Keratinocyte (primary cell): ENCODE data around the gene PITPNM3. TPM values are rescaled to one million over a fixed set of nuclear protein-coding genes. Genes with fewer than 3 reads are reported as not detected.

Experiments used
- DNase-seq: peaks from one replicate; pipeline ENCODE4 v3.0.0-alpha.2; 2011; ENCODE audit warnings: low read depth, missing footprints, low spot score
- FAIRE-seq: peaks from 2 replicates; lab custom pipeline; 2011; peaks lifted over from hg19 to GRCh38; lab: Jason Lieb, UNC
- H2AFZ ChIP-seq: 2 replicates; pipeline ENCODE4 v1.6.0; 2012; ENCODE audit warnings: low read length, control low read depth, inconsistent platforms; ENCODE audit not compliant: control insufficient read depth
- H3K27ac ChIP-seq: 2 replicates; pipeline ENCODE4 v1.5.1; 2011; ENCODE audit warnings: low read length; ENCODE audit not compliant: control insufficient read depth, insufficient read depth
- H3K27me3 ChIP-seq: 3 replicates; pipeline ENCODE4 v1.6.0; 2011; ENCODE audit warnings: low read length; ENCODE audit not compliant: control insufficient read depth, insufficient read depth; ENCODE audit errors: extremely low read depth
- H3K36me3 ChIP-seq, 2 experiments: 2 replicates in 1 of 2; 3 replicates in 1 of 2; pipeline ENCODE4 v1.5.1; 2011; ENCODE audit warnings: low read length in 2 of 2, mild to moderate bottlenecking in 1 of 2; ENCODE audit not compliant: control insufficient read depth in 2 of 2, insufficient read depth in 2 of 2; ENCODE audit errors: extremely low read depth in 1 of 2
- H3K4me1 ChIP-seq: 3 replicates; pipeline ENCODE4 v1.5.1; 2011; ENCODE audit warnings: low read length; ENCODE audit not compliant: control insufficient read depth, insufficient read depth; ENCODE audit errors: extremely low read depth
- H3K4me2 ChIP-seq: 3 replicates; pipeline ENCODE4 v1.6.0; 2011; ENCODE audit warnings: low read depth, low read length; ENCODE audit not compliant: control insufficient read depth, insufficient read depth; ENCODE audit errors: extremely low read depth
- H3K4me3 ChIP-seq, 3 experiments: fragments of 200-600 bp in 1 of 3; sonication (generic) in 1 of 3; 2 replicates in 2 of 3; 3 replicates in 1 of 3; pipeline ENCODE4 v1.5.1; 2011 to 2016; ENCODE audit warnings: low read length in 3 of 3, mild to moderate bottlenecking in 3 of 3, control low read depth in 2 of 3, inconsistent platforms in 1 of 3, low read depth in 1 of 3, mixed read lengths in 1 of 3, mixed run types in 1 of 3, moderate library complexity in 1 of 3; ENCODE audit not compliant: control insufficient read depth in 2 of 3, insufficient read depth in 2 of 3; ENCODE audit errors: extremely low read depth in 1 of 3
- H3K79me2 ChIP-seq: 2 replicates; pipeline ENCODE4 v1.6.0; 2012; ENCODE audit warnings: low read length; ENCODE audit not compliant: control insufficient read depth, insufficient read depth
- H3K9ac ChIP-seq: 3 replicates; pipeline ENCODE4 v1.6.0; 2011; ENCODE audit warnings: low read length; ENCODE audit not compliant: control insufficient read depth, insufficient read depth; ENCODE audit errors: extremely low read depth
- H3K9me1 ChIP-seq: 3 replicates; pipeline ENCODE4 v1.6.0; 2011; ENCODE audit warnings: low read length; ENCODE audit not compliant: control insufficient read depth, insufficient read depth; ENCODE audit errors: extremely low read depth
- H3K9me3 ChIP-seq: 2 replicates; pipeline ENCODE4 v1.5.1; 2012; ENCODE audit warnings: low read depth, low read length; ENCODE audit not compliant: control insufficient read depth
- H4K20me1 ChIP-seq: 3 replicates; pipeline ENCODE4 v1.6.0; 2011; ENCODE audit warnings: low read length; ENCODE audit not compliant: control insufficient read depth, insufficient read depth; ENCODE audit errors: extremely low read depth
- EZH2 ChIP-seq: IDR thresholded peaks from one replicate; pipeline ENCODE4 v1.6.1; 2012; ENCODE audit warnings: inconsistent platforms, mild to moderate bottlenecking, low read length, moderate library complexity
- dilution Hi-C: fragments of 300-500 bp; cut with MboI; formaldehyde crosslinking; loops from one replicate; pipeline ENCODE4 v1.7.0; 2020; ENCODE audit warnings: low sequenced_read_pairs; ENCODE audit not compliant: extremely low pct_ligation_motif_present
- polyA plus RNA-seq, 5 experiments: library from polyadenylated mRNA; depleted of rRNA in 3 of 5; stranded (reverse) in 3 of 5; stranded (forward) in 1 of 5; unstranded in 1 of 5; fragments of >200 nt; gene quantifications; 1 replicate in 1 of 5; 2 replicates in 3 of 5; 3 replicates in 1 of 5; pipeline versions ENCODE4 v1.2.1 to v1.2.3, GENCODE V29; 2011 to 2012; ENCODE audit warnings: missing spikeins in 2 of 5, low read depth in 1 of 5, low replicate concordance in 1 of 5
- TF ChIP-seq, protein P1 (sequence below), 3 experiments: IDR thresholded peaks in 1 of 3; conservative IDR thresholded peaks in 1 of 3; optimal IDR thresholded peaks in 1 of 3; 2 replicates in 2 of 3; 3 replicates in 1 of 3; pipeline versions ENCODE3 to v1.5.1; 2011; ENCODE audit warnings: low read length in 3 of 3, mild to moderate bottlenecking in 3 of 3, moderate library complexity in 2 of 3, control low read depth in 1 of 3, inconsistent platforms in 1 of 3; ENCODE audit not compliant: insufficient read depth in 2 of 3; ENCODE audit errors: extremely low read depth in 1 of 3

PITPNM3 gene
- polyA plus RNA-seq, 1 donor (not counting 4 experiments of a cell fraction or from before 2014, with no cell fraction given), result 7.7 TPM

DNA sequence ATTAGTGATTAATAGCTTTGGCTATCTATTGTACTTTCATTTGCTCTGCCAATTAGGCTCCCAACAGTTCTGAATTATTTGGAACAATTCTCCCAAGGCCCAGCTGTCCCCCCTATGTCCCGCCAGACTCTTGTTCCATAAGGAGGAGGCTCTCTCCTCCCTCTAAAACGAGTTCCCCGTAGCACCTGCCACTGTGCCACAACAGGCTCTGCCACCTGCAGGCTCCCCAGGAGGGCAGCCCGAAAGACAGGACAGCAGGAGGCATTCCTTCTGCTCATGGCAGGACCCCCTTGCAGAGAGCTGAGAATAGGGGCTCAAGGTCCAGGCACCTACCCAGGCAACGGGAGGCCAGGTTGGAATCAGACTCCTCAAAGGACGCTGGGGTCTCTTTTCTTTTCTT is 9.0 kb downstream of the PITPNM3 start:
- FAIRE-seq, result no peak
- no peaks in the 10 kb centered on the region for H3K27me3 ChIP-seq
- no peaks in the 10 kb centered on the region for H3K79me2 ChIP-seq
- peaks cover 41% of the 10 kb centered on the region for H3K4me1 ChIP-seq
- H4K20me1 ChIP-seq, result peaks cover 8% of the 10 kb centered on the region
- H3K27ac ChIP-seq, result no peak overlapping the region
- no peak overlapping the region for H3K9ac ChIP-seq
- no peaks in the 10 kb centered on the region for H3K36me3 ChIP-seq
- DNase-seq, result no peak
- no peak overlapping the region for H3K4me2 ChIP-seq
- dilution Hi-C loops, result no loop called here
- H2AFZ ChIP-seq, result no peak overlapping the region
- no peaks in the 10 kb centered on the region for H3K9me1 ChIP-seq
- H3K4me3 ChIP-seq, result no peak overlapping the region
- no peak for TF ChIP-seq EZH2
- TF ChIP-seq, protein P1, sequence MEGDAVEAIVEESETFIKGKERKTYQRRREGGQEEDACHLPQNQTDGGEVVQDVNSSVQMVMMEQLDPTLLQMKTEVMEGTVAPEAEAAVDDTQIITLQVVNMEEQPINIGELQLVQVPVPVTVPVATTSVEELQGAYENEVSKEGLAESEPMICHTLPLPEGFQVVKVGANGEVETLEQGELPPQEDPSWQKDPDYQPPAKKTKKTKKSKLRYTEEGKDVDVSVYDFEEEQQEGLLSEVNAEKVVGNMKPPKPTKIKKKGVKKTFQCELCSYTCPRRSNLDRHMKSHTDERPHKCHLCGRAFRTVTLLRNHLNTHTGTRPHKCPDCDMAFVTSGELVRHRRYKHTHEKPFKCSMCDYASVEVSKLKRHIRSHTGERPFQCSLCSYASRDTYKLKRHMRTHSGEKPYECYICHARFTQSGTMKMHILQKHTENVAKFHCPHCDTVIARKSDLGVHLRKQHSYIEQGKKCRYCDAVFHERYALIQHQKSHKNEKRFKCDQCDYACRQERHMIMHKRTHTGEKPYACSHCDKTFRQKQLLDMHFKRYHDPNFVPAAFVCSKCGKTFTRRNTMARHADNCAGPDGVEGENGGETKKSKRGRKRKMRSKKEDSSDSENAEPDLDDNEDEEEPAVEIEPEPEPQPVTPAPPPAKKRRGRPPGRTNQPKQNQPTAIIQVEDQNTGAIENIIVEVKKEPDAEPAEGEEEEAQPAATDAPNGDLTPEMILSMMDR (optimal IDR thresholded peaks at IDR 0.05 in 1 of 3, IDR thresholded peaks at IDR 0.05 in 1 of 3, conservative IDR thresholded peaks at IDR 0.05 in 1 of 3; ENCODE audit: extremely low read depth in 1 of 3, insufficient read depth in 2 of 3, low read length in 3 of 3), result no peak
- H3K9me3 ChIP-seq, result no peaks in the 10 kb centered on the region

DNA sequence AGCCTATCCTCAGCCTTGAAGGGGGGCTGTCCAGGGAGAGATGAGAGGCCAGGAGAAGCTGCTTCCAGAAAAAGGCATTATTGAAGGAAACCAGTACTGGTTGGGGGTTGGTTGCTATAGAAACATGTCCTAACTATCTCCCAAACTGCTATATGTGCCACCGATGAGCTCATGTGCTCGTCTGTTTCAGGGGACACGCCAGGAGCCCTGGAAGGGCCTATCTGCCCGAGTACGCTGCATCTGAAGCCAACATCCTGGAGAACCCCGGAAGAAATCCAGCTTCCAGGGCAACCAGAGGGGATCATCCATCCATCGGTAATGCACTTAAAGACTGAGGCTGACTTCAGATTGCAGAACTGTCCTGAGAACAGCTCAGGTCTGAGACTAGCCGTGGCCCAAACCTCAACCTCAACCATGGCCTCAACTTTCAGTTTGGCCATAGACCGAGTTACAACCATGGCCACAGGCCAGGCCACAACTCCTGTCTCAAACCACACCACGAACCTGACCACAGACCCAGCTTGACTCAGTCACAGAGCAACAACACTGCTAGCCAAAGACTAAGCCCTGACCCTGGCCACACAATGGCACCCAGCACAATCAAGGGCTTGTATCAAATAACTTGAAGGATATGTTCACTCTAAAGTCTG is 10.2 kb downstream of the PITPNM3 start:
- Histone ChIP-seq H3K36me3 (no peaks in the 10 kb centered on the region), H3K9me1 (no peaks in the 10 kb centered on the region), H3K4me3 (no peak overlapping the region), H3K9me3 (no peaks in the 10 kb centered on the region), H3K27me3 (no peaks in the 10 kb centered on the region), H3K4me2 (no peak overlapping the region), H3K79me2 (no peaks in the 10 kb centered on the region), H2AFZ (no peak overlapping the region), H3K4me1 (peaks cover 30% of the 10 kb centered on the region), H3K27ac (no peak overlapping the region), H4K20me1 (peaks cover 8% of the 10 kb centered on the region), H3K9ac (no peak overlapping the region)
- TF ChIP-seq, protein P1 (optimal IDR thresholded peaks at IDR 0.05 in 1 of 3, IDR thresholded peaks at IDR 0.05 in 1 of 3, conservative IDR thresholded peaks at IDR 0.05 in 1 of 3; ENCODE audit: extremely low read depth in 1 of 3, insufficient read depth in 2 of 3, low read length in 3 of 3), result no peak
- no peak for TF ChIP-seq EZH2
- DNase-seq (no peak), FAIRE-seq (no peak)
- dilution Hi-C loops, result no loop called here
